Measurements from ENCODE around the gene ZNF681. TPM values are rescaled to one million over a fixed set of nuclear protein-coding genes. Genes with fewer than 3 reads are reported as not detected.

Gene ZNF681
- polyA plus RNA-seq = 0.23 and 1.1 TPM in 2 replicates

DNA sequence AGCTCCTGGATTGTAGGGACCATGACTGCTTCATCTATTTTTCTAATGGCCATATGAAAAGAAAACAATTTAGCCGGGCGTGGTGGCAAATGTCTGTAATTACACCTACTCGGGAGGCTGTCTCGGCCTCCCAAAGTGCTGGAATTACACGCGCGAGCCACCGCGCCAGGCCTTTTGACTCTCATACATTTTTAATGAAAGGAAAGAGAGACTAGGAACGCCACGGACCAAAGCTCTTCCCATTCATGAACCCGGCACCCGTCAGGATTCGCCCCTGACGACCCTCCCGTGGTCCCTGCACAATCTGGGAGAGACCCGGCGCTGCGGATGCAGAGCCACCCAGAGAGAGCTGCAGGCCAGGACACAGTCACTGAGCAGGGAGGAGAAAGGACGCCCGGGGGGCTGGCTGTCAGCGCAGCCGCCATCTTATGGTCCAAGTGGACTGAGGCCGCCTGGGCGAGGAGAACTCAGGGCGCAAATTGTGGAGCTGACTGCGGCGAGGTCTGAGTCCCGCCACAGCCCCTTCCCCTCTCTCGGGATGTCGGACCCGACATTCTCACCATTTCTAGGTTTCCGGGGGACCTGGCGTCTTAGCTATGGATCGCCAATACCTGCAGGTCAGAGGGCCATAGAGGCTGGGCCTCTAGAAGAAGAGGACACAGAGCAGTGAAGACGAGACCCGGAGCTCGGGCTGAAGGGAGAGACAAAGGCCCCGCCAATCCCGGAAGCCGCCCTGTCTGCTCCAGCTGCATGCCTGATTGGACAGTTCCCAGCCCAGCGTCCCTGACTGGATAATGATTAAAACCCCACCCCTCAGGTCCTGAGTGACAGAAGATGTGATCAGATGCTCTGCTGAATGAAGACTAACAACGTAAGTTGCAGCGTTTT is at the start of gene ZNF681:
ZNF681 (minus strand) TSS at position 705 of the 888 bp plus-strand sequence; CDS start at position 563, 142 bp downstream.

Other genes starting within 250 kb of the ZNF681 start
- gene ZNF675, start 71.7 kb downstream of the ZNF681 start, polyA plus RNA-seq = 17.0 and 32.4 TPM in 2 replicates
- gene ZNF726, start 156.0 kb upstream of the ZNF681 start, polyA plus RNA-seq = 0.21 and 6.8 TPM in 2 replicates